ENCODE results near the gene TRIM22. TPM values are rescaled to one million over a fixed set of nuclear protein-coding genes. Genes with fewer than 3 reads are reported as not detected.
"Not testable (repeated sequence)": the region's sequence is repeated elsewhere in the genome, so short reads cannot be mapped to it uniquely, and the experiment has no call there.

The TRIM22 gene
- total RNA-seq, 1 donor from 2014 or later = 255 TPM

DNA sequence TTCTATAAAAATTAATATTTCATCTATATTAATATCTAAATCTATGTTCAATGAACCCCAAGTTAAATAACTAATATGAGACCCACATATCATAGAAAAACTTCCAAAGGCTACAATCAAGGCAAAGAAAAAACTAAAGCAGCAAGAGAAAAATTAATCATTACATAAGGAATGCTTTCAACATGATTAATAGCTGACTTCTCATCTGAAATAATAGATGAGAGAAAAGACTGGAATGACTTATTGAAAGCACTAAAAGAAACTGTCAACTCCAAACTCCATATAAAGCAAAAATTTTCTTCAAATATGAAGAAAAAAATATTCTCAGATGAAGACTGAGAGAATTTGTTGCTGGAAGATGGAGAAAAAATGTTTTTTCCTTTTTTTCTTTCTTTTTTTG lies 17.8 kb upstream of the TRIM22 start:
- ChIA-PET CTCF (interaction anchor here (0.9 kb wide), 1 partner anchor 11 kb away, joined by 3 read pairs; no protein-coding TSS in a partner anchor), POLR2A (no interaction called here)
- Mint-ChIP-seq H3K9me3 (no peaks in the 10 kb centered on the region), H3K4me1 (peaks cover 4% of the 10 kb centered on the region), H3K36me3 (ENCODE audit: low read depth) (peaks cover 63% of the 10 kb centered on the region), H3K27me3 (no peaks in the 10 kb centered on the region), H3K27ac (no peak overlapping the region), H3K4me3 (no peak overlapping the region)
- DNase-seq (no peak), ATAC-seq (ENCODE audit: low read depth) (no peak)
- intact Hi-C loops (cut with micrococcal nuclease) = loop anchor here (5.0 kb wide), 1 partner anchor 40 kb away; no protein-coding TSS in a partner anchor
- no peak for TF ChIP-seq CTCF (IDR thresholded peaks at IDR 0.05)

- intact Hi-C loops (cut with micrococcal nuclease) = loop anchor here (5.0 kb wide), 1 partner anchor 38 kb away; no protein-coding TSS in a partner anchor
- Mint-ChIP-seq H3K27me3 (no peaks in the 10 kb centered on the region), H3K4me1 (peaks cover 4% of the 10 kb centered on the region), H3K36me3 (ENCODE audit: low read depth) (peaks cover 65% of the 10 kb centered on the region), H3K9me3 (no peaks in the 10 kb centered on the region), H3K4me3 (no peak overlapping the region), H3K27ac (no peak overlapping the region)
- no peak for TF ChIP-seq CTCF (IDR thresholded peaks at IDR 0.05)
- POLR2A ChIA-PET = no interaction called here
- ATAC-seq (ENCODE audit: low read depth) = no peak
- CTCF ChIA-PET = no interaction called here
- DNase-seq = no peak
Measured at GRCh38 chr11:5674391-5674790, 15.2 kb upstream of the TRIM22 start.

DNA sequence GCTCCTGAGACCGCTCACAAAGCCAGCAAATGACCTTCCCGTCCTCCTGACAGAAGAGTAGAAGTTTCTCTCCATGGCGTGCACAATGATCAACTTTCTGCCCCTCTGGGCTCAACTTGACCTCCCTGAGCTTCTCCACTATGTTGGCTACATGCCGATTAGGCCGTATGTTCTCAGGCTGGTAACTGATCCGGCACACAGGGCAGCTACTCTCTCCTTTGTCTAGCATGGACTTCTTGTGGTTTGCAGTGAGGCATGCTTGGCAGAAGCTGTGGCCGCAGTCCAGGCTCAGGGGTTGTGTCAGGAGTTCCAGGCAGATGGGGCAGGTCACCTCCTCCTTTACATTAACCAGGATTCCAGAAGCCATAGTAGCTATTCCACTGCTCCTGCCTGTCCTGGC lies 9.8 kb upstream of the TRIM22 start:
- H3K36me3 Mint-ChIP-seq (ENCODE audit: low read depth) = peaks cover 65% of the 10 kb centered on the region
- no peaks in the 10 kb centered on the region for H3K27me3 Mint-ChIP-seq
- ChIA-PET CTCF (no interaction called here), POLR2A (no interaction called here)
- TF ChIP-seq CTCF (IDR thresholded peaks at IDR 0.05) = no peak
- DNase-seq = no peak
- no peak overlapping the region for H3K4me3 Mint-ChIP-seq
- H3K9me3 Mint-ChIP-seq = no peaks in the 10 kb centered on the region
- no peak for ATAC-seq (ENCODE audit: low read depth)
- intact Hi-C loops (cut with micrococcal nuclease) = no loop called here
- H3K27ac Mint-ChIP-seq = no peak overlapping the region
- H3K4me1 Mint-ChIP-seq = peaks cover 23% of the 10 kb centered on the region

- POLR2A ChIA-PET = interaction anchor here (2.8 to 3.6 kb wide), 2 partner anchors 18 to 22 kb away, joined by 14 to 36 read pairs; no protein-coding TSS in a partner anchor
- H3K27ac Mint-ChIP-seq; intact Hi-C loops (cut with micrococcal nuclease); H3K9me3 Mint-ChIP-seq; ATAC-seq (ENCODE audit: low read depth); H3K27me3 Mint-ChIP-seq; DNase-seq: not testable (repeated sequence)
- peaks cover 47% of the 10 kb centered on the region for H3K36me3 Mint-ChIP-seq (ENCODE audit: low read depth)
- peaks cover 39% of the 10 kb centered on the region for H3K4me1 Mint-ChIP-seq
- CTCF ChIA-PET = interaction anchor here (1.1 to 4.3 kb wide), 5 partner anchors 11 to 127 kb away, joined by 3 to 52 read pairs (median 20); partner anchors contain the start of gene OR52N2
- peak overlapping the region; percentile 93 for H3K4me3 Mint-ChIP-seq
Measured at GRCh38 chr11:5682890-5683441, 6.6 kb upstream of the TRIM22 start.

- peak overlapping the region; percentile 93 for H3K4me3 Mint-ChIP-seq
- peaks cover 40% of the 10 kb centered on the region for H3K36me3 Mint-ChIP-seq (ENCODE audit: low read depth)
- not testable (repeated sequence) for H3K9me3 Mint-ChIP-seq; ATAC-seq (ENCODE audit: low read depth); H3K27me3 Mint-ChIP-seq; DNase-seq
- intact Hi-C loops (cut with micrococcal nuclease) = loop anchor here (1.0 to 2.0 kb wide), 8 partner anchors 17 to 552 kb away; partner anchors contain the start of genes OR52N2 and TRIM34
- H3K4me1 Mint-ChIP-seq = peaks cover 45% of the 10 kb centered on the region
- ChIA-PET CTCF (interaction anchor here (0.6 to 4.3 kb wide), 10 partner anchors 9 to 126 kb away, joined by 3 to 52 read pairs (median 12); partner anchors contain the start of gene OR52N2), POLR2A (interaction anchor here (1.2 to 3.6 kb wide), 5 partner anchors 17 to 83 kb away, joined by 3 to 36 read pairs (median 14); no protein-coding TSS in a partner anchor)
- H3K27ac Mint-ChIP-seq = peak overlapping the region; percentile 93
Measured at GRCh38 chr11:5683620-5684019, 6.0 kb upstream of the TRIM22 start.

DNA sequence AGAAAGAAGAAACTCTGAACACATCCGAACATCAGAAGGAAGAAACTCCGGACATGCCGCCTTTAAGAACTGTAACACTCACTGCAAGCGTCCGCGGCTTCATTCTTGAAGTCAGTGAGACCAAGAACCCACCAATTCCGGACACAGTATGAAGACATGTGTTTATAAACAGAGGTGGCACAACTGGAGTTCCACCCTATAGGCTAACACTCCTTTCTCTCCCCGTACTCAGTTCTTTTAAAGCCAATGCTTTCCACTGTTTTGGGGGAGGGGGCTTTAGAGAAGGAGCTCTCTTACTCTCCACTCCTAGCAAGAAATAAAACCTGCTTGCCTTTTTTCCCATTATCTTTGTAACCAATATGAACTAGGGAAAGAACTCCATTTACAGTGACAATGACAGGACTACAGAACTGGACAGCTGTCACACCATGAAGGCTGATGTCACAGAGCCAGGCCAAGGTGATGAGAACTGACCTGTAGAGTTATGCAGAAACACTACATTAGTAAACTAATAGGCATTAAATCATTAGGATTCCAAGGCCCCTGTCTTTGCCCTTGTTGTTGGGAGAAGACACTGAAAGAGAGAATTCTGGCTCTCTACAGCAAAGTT lies 5.4 kb upstream of the TRIM22 start:
- ATAC-seq (ENCODE audit: low read depth) (peak; percentile 2), DNase-seq (no peak)
- POLR2A ChIA-PET = interaction anchor here (0.6 to 3.6 kb wide), 10 partner anchors 12 to 732 kb away, joined by 3 to 36 read pairs (median 6); no protein-coding TSS in a partner anchor
- H3K36me3 Mint-ChIP-seq (ENCODE audit: low read depth) = peaks cover 35% of the 10 kb centered on the region
- peak overlapping the region; percentile 93 for H3K27ac Mint-ChIP-seq
- peaks cover 50% of the 10 kb centered on the region for H3K4me1 Mint-ChIP-seq
- H3K4me3 Mint-ChIP-seq = peak overlapping the region; percentile 93
- no peaks in the 10 kb centered on the region for H3K27me3 Mint-ChIP-seq
- no peaks in the 10 kb centered on the region for H3K9me3 Mint-ChIP-seq
- CTCF ChIA-PET = interaction anchor here (0.6 to 4.3 kb wide), 19 partner anchors 9 to 667 kb away, joined by 3 to 52 read pairs (median 5); partner anchors contain the start of genes OR52N2 and TRIM34
- intact Hi-C loops (cut with micrococcal nuclease) = loop anchor here (1.0 to 2.0 kb wide), 8 partner anchors 17 to 551 kb away; partner anchors contain the start of genes OR52N2 and TRIM34
- no peak for TF ChIP-seq CTCF (IDR thresholded peaks at IDR 0.05)

All from activated B cell treated with CpG ODN at 0.5 μM for 24 hours (primary cell).